Naive B cell (primary cell): ENCODE results near the gene SLC6A14. TPM values are rescaled to one million over a fixed set of nuclear protein-coding genes. Genes with fewer than 3 reads are reported as not detected.

Experiments
- ATAC-seq, 2 donors: fragments of 150-1000 bp; cut with Tn5 transposase; 2 replicates each; pipeline ENCODE4 v1.10.0; 2021; ENCODE audit warnings: low read depth in 2 of 2, mild to moderate bottlenecking in 2 of 2, moderate library complexity in 2 of 2
- DNase-seq: peaks from one replicate; pipeline ENCODE4 v3.0.0; 2022
- H3K27ac Mint-ChIP-seq, 6 donors: one replicate each; pipeline ENCODE4 v1.8.0; 2020 to 2022; ENCODE audit warnings: mild to moderate bottlenecking in 6 of 6, mixed read lengths in 6 of 6, moderate library complexity in 5 of 6, inconsistent platforms in 2 of 6
- H3K27me3 Mint-ChIP-seq, 3 donors: one replicate each; pipeline ENCODE4 v1.8.0; 2021 to 2022; ENCODE audit warnings: mixed read lengths in 3 of 3, mild to moderate bottlenecking in 1 of 3
- H3K36me3 Mint-ChIP-seq, 2 donors: one replicate each; pipeline ENCODE4 v1.8.0; 2020 to 2022; ENCODE audit warnings: mixed read lengths in 2 of 2, inconsistent platforms in 1 of 2, mild to moderate bottlenecking in 1 of 2
- H3K4me1 Mint-ChIP-seq, 3 donors: one replicate each; pipeline ENCODE4 v1.8.0; 2020 to 2022; ENCODE audit warnings: mixed read lengths in 3 of 3, inconsistent platforms in 1 of 3, mild to moderate bottlenecking in 1 of 3, moderate library complexity in 1 of 3
- H3K4me3 Mint-ChIP-seq, 8 donors: one replicate each; pipeline ENCODE4 v1.8.0; 2020 to 2022; ENCODE audit warnings: mild to moderate bottlenecking in 8 of 8, mixed read lengths in 8 of 8, moderate library complexity in 8 of 8, inconsistent platforms in 2 of 8
- H3K9me3 Mint-ChIP-seq, 7 donors: one replicate each; pipeline ENCODE4 v1.8.0; 2020 to 2022; ENCODE audit warnings: mixed read lengths in 7 of 7, mild to moderate bottlenecking in 5 of 7, inconsistent platforms in 2 of 7, moderate library complexity in 1 of 7
- polyA plus RNA-seq, 6 donors: library from polyadenylated mRNA; unstranded; fragments of 300-500 nt; fragmentation: Illumina TruSeq; gene quantifications; one replicate each; pipeline ENCODE4 v1.2.3, GENCODE V29; 2021; ENCODE audit warnings: low read depth in 6 of 6

Gene SLC6A14
- polyA plus RNA-seq, 6 donors from 2014 or later = not detected

- Mint-ChIP-seq H3K4me3 (no peak overlapping the region), H3K36me3 (no peaks in the 10 kb centered on the region), H3K9me3 (peaks cover 0 to 7% (median 0%) of the 10 kb centered on the region in 7 donors), H3K4me1 (no peaks in the 10 kb centered on the region), H3K27ac (no peak overlapping the region), H3K27me3 (no peaks in the 10 kb centered on the region)
- ATAC-seq (no peak), DNase-seq (no peak)
These were observed 63.4 kb downstream of the SLC6A14 start for GRCh38 chrX:116499780-116500179.

Other genes starting within 250 kb of the SLC6A14 start
- not detected for gene CT83, start 26.4 kb downstream of the SLC6A14 start, polyA plus RNA-seq